Pons (tissue), 1 donor: ENCODE results near the gene CENPC.
"Not testable (repeated sequence)": the region's sequence is repeated elsewhere in the genome, so short reads cannot be mapped to it uniquely, and the experiment has no call there.

ENCODE experiments used
- DNase-seq: peaks from one replicate; pipeline ENCODE4 v3.0.0-alpha.2; 2016; ENCODE audit warnings: low spot score

CENPC gene

DNA sequence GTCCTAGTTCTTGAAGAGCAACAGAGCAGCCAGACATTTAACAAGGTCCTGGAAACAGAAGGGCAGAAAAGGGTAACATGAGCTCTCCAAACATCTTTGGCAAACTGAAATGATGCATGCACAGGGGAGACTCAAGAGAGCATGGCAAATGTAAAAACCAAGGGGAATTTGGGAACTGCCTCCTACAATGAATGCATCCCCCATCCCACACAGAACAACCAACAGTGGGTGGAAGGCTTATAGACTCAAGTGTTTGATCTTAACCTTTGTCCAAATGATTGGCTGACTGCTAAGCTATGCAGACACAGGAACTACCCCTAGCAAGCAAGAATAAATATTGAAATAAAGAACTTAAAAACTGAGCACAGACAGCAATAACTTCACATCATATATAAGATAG, 74.4 kb downstream of the CENPC start:
- no peak for DNase-seq

DNA sequence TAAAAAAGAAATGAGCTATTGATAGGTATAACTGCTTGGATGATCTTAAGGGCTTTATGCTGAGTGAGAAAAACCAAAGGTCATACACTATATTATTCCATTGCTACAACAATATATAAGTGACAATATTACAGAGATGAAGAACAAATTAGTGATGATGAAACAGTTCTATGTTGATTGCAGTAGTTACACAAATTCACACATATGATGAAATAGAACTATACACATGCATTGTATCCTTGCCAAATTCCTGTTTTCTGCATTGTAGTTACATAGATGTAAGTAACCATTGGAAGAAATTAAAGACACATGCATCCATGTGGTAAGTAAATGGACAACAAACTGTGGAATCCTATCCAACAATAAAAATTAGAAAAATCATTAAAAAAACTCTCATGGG, 76.5 kb downstream of the CENPC start:
- no peak for DNase-seq

DNA sequence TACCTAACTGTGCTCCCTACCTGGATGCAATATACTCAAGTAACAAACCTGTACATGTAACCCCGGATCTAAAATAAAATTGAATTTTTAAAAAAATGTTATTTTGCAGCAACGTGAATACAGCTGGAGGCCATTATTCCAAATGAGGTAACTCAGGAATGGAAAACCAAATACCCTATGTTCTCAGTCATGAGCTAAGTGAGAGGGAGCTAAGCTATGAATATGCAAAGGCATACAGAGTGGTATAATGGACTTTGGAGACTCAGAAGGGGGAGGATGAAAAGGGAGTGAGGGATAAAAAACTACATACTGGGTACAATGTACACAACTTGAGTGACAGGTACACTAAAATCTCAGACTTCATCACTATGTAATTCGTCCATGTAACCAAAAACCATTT, 78.6 kb downstream of the CENPC start:
- DNase-seq = no peak

DNA sequence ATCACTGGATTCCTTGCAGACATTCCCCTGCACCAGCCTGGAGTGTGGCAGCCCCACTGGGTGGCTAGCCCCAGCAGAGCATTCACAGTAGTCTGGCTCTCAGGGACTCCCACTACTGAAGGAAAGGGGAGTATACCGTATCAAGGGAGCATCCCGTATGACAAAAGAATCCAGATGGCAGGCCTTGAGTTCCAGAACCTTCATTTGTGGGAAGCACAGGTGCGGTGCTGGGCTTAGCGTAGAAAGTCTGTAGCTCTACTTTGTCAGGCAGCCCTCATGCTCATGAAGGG, 79.6 kb downstream of the CENPC start:
- DNase-seq = no peak

DNA sequence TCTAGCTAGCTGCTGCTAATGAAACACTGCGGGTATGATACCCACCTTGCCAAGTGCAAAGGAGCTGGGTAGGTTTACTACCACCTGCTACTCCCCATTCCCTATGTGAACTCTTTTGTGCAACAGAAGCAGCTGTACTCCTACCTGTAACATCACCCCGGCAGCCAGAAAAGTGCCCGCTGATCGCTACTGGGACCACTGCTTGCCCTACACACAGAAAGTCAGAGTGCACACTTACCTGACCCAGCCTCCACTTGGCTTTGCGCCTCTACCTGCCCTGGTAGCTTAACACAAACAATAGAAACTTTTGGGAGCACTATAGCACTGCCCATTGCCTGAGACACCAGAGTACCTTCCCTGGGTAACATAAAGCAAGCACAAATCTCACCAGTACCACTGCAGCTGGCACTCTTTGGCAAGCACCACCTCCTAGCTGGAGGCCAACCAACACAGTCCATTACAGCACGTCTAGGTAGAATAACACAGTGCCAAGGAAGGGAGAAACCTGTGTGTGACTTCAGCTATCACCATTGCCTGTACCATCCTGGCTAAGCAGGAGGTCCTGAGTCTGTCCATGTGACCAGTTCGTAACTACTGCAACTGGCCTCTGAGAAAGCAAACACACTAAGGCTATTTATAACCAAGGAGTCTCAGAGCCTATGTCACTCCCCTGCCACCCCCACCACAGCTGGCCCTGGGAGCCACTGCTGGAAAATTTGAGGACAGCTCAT, 80.1 kb downstream of the CENPC start:
- DNase-seq = peak; percentile 14

DNA sequence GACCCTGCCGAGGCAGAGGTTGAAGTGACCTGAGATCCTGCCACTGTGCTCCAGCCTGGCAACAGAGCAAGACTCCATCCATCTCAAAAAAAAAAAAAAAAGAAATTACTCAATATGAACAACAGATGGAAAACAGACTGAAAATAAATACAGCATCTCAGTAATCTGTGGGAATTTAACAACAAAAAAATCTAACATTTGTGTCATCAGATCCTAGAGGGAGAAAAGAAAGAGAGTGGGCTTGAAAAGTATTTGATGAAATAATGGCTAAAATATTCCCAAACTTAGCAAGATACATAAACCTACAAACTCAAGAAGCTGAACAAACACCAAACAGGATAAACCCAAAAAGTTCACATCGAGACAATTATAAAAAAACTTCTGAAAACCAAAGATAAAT, 84.7 kb downstream of the CENPC start:
- no peak for DNase-seq

DNA sequence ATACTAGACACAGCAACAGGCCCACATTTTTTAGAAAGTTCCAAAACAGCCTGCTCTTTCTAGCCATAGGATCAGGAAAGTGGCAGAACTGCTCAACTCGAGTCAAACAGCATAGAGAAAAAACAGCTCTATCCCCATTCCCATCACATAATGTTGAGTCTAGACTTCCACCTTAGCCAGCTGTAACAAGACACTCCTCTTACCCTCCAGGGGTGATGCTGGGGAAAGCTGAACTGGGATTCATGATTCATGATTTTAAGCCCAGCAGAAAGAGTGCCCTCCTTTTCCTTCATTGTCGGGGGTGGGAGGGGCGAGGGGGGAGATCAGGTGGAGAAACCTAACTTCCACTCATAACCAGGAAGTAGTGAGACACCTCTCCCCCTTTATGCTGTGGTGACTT, 86.1 kb downstream of the CENPC start:
- no peak for DNase-seq

DNA sequence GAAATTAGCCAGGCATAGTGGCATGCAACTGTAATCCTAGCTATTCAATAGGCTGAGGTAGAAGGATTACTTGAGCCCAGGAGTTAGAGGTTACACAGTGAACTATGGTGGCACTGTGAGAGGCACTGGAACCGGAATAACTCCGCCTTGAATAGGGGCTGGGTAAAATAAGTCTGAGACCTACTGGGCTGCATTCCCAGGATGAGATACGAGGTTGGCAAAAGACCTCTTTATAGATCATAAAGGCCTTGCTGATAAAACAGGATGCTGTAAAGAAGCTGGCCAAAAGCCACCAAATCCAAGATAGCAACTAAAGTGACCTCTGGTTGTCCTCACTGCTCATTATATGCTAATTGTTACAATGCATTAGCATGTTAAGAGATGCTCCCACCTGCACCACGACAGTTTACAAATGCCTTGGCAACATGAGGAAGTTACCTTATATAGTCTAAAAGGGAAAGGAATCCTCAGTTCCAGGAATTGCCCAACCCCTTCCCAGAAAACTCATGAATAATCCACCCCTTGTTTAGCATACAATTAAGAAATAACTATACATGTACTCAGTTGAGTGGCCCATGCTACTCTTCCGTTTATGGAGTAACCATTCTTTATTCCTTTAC, 88.6 kb downstream of the CENPC start:
- no peak for DNase-seq

DNA sequence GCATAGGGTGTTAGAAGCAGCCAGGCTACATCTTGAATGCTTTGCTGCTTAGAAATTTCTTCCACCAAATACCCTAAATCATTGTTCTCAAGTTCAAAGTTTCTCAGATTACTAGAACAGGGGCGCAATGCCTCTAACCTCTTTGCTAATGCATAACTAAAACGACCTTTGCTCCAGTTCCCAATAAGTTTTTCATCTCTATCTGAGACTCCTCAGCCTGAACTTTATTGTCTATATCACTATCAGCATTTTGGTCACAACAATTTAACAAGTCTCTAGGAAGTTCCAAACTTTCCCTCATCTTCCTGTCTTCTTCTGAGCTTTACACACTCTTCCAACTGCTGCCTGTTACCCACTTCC, 92.5 kb downstream of the CENPC start:
- DNase-seq = not testable (repeated sequence)

DNA sequence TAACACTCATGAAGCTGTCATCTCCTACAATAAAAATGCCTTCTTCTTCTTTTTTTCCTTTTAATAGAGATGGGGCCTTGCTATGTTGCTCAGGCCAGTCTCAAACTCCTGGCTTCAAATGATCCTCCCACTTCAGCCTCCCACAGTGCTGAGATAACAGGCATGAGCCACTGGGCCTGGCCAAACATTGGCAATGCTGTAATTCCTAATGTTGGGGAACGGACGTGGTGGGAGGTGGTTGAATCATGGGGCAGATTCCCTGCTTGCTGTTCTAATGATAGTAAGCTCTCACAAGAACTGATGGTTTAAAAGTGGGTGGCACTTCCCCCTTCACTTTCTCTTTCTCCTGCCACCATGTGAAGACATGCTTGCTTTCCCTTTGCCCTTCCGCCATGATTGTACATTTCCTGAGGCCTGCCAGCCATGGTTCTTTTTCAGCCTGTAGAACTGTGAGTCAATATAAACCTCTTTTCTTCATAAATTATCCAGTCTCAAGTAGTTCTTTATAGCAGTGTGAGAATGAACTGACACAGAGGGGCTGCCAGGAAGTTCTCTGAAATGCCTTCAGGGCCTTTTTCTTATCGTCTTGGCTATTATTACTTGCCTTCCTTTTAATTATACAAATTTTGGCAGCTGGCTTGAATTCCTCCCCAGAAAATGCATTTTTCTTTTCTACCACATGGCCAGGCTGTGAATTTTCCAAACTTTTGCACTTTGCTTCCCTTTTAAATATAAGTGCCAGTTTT, 93.0 kb downstream of the CENPC start:
- no peak for DNase-seq

DNA sequence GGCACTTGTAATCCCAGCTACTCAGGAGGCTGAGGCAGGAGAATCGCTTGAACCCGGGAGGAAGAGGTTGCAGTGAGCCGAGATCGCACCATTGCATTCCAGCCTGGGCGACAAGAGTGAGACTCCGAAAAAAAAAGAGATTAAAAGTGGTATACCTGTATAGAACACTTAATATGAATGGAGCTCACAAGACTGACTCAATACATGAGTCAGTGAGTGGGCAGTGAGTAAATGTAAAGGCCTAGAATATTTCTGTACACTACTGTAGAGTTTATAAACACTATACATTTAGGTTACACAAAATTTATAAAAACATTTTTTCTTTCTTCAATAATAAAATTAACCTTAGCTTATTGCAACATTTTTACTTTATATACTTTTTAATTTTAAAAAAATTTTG, 93.8 kb downstream of the CENPC start:
- DNase-seq = no peak

DNA sequence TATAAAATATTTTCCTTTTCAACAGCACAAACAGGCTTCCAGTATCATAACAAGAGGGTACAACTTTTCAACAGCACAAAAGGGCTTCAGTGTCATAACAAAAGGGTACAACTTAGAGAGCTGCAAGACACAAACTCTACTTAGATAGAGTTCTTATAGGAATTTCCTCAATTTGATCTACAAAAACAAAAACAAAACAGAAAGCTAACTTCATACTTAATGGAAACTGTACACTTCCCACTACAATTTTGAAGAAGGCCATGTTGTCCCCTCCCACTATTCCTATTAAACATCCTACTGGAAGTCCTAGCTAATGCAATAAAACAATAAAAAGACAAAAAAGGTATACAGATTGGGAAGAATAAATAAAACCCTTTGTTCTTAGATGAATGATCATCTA, 96.7 kb downstream of the CENPC start:
- no peak for DNase-seq

DNA sequence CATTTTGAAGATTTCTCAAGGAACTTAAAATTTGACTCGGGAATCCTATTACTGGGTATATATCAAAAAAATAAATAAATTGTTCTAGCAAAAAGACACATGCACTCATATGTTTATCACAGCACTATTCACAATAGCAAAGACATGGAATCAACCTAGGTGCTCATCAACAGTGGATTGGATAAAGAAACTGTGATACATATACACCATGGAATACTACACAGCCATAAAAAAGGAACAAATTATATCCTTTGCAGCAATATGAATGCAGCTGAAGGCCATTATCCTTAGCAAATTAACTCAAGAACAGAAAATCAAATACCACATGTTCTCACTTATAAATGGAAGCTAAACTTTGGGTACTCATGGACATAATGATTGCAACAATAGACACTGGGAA, 97.4 kb downstream of the CENPC start:
- no peak for DNase-seq

DNA sequence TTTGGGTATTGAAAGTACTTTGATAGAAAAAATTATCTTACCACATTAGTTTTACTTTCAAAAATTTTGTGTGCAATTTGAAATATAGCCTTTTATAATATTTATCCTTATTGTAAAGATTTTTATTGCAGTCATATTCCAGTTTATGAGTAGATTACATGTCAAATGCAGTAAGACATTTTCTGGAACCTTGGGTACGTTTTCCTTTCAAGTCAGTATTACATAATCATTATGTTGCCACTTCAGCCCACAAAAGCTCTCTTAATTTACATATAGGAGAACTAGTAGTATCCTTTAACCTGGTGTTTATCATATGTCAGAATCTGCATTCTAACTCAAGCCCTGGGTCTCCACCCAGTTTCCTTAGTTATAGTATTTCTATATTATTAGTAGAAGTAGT, 98.5 kb downstream of the CENPC start:
- DNase-seq = no peak

DNA sequence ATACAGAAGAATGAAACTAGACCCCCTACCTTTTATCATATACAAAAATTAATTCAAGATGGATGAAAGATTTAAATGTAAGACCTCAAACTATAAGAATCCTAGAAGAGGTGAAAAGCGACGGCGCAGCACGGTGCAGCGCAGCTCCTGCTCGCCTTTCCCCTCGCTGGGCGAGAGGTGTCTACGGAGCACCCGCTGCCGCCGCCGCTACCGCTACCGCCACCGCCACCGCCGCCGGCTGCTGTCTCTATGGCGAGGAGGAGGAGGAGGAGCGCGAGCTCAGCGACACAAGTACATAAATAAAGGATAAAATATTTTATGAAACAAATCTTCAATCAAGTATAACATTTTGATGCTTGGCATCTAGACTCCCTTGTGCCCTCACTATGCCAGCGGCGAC, 99.4 kb downstream of the CENPC start:
- DNase-seq = not testable (repeated sequence)

DNA sequence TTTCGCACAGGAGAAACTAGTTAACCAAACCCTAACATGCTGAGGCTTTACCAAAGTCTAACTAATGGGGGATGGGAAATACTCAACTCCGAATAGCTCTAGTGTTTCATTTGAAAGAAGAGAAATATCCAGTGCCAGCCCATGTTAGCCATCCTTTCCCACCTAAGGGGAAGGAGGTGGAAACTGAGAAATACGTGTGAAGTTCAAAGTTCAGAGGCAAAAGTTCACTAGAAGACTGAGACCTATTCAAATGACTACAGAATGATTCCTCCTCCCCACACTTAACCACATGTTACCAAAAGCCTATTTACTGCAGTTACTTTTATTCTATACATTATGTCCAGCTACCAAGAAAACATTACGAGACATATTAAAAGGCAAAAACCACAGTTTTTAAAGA, 106.3 kb downstream of the CENPC start:
- no peak for DNase-seq

DNA sequence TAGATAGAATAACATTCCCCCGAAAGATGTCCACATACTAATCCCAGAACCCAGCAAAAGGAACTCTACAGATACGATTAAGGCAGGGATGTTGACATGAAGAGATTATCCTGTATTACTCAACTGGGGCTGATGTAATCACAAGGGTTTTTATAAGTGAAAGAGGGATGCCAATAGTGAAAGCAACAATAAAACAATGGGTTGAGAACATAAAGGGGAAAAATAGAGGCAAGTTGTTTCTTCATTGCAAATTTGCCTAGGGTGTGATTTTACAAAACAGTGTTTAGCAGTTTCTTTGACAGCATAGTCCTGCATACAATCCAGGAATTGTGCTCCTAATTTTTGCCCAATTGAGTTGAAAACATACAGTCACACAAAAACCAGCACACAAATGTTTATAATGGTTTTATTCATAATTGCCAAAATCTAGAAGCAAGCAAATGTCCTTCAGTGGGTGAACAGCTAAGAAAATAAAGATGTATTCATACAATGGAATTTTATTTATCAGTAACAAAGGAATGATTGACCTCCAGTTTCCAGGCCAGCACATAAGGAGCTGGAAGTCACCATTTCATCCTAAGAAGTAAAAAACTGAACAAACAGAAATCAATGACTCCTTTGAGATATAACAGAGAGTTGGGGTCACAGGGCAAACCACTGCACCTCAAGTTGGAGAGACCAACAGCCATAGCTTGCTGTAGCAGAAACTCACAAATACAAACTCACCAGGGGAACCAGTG, 107.2 kb downstream of the CENPC start:
- DNase-seq = peak; percentile 26

DNA sequence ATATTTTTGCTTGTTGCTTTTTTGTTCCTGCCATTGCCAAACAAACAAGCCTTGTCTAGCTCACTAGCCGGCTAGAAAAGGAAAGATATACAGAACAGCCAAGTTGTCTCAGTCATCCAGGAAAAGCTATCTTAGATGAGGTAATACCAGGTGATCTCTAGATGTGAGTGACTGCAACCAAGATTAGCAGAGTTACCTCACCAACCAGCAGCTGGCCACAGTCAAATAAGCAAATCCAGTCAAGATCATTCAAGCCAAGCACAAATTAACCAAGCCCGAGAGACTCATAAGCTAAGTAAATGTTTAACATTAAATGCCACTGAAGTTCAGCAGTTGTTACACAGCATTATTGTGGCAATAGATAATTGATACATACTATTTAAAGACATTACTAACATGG, 108.6 kb downstream of the CENPC start:
- no peak for DNase-seq

DNA sequence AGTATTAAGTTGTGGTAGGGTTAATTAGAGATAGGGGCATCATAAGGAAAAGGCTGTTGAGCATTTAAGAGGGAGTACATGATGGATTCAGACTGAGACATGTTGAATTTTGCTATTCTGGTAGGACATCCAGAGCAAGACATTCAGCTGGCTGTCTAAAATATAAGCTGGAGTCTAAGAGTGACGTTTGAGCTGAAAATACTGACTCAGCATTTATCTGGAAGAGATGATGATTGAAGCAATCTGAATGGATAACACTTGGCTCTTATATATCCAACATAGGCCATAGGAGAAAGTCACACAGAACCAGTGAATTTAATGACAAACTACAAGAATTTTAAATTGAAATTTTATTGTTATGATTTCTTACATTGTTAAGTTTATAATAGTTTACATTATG, 114.3 kb downstream of the CENPC start:
- no peak for DNase-seq

DNA sequence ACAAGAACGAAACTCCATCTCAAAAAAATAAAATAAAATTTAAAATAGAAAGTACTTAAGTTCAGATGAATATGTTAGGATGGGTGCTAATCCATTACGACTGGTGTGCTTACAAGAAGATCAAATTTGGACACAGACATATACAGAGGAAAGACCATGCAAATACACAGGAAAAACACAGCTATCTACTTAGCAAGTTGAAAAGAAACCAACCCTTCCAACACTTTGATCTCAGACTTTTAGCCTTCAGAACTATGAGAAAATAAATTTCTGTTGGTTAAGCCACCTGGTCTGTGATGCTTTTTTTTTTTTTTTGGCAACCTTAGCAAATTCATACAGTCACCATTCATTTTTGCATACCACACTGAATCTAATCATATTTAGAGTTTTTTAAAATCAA, 116.5 kb downstream of the CENPC start:
- no peak for DNase-seq
